ENCODE results near the gene HOMER1. TPM values are rescaled to one million over a fixed set of nuclear protein-coding genes. Genes with fewer than 3 reads are reported as not detected.

HOMER1 gene
- 30.0 TPM for polyA plus RNA-seq (ENCODE audit: insufficient read length)
- long read RNA-seq, donor 1, full-length matches to known transcripts: 2 of 2 reads
- long read RNA-seq, donor 1, partial matches to known transcripts: 0 of 2 reads
- long read RNA-seq, donor 1, other reads (novel, unspliced or antisense): 0 of 2 reads
- long read RNA-seq, donor 2, full-length matches to known transcripts: 4 of 4 reads
- long read RNA-seq, donor 2, partial matches to known transcripts: 0 of 4 reads
- long read RNA-seq, donor 2, other reads (novel, unspliced or antisense): 0 of 4 reads
- long read RNA-seq, donor 3, full-length matches to known transcripts: 4 of 14 reads
- long read RNA-seq, donor 3, partial matches to known transcripts: 10 of 14 reads
- long read RNA-seq, donor 3, other reads (novel, unspliced or antisense): 0 of 14 reads
- long read RNA-seq, donor 4: 0 reads
- long read RNA-seq, donor 5, full-length matches to known transcripts: 3 of 3 reads
- long read RNA-seq, donor 5, partial matches to known transcripts: 0 of 3 reads
- long read RNA-seq, donor 5, other reads (novel, unspliced or antisense): 0 of 3 reads
- long read RNA-seq, donor 6, full-length matches to known transcripts: 1 of 1 reads
- long read RNA-seq, donor 6, partial matches to known transcripts: 0 of 1 reads
- long read RNA-seq, donor 6, other reads (novel, unspliced or antisense): 0 of 1 reads
- long read RNA-seq, donor 7, partial matches to known transcripts: 0 of 1 reads
- long read RNA-seq, donor 7, other reads (novel, unspliced or antisense): 0 of 1 reads
- long read RNA-seq, donor 8, full-length matches to known transcripts: 2 of 2 reads
- long read RNA-seq, donor 8, partial matches to known transcripts: 0 of 2 reads
- long read RNA-seq, donor 8, other reads (novel, unspliced or antisense): 0 of 2 reads

- DNase-seq: peak; percentile 76
These were observed at the start of gene HOMER1 for GRCh38 chr5:79513704-79514390. Gene HOMER1 (minus strand): TSS chr5:79514134. CDS start chr5:79512774, 1,360 bp downstream.

GRCh38 chr5:79563247-79563590 lies 49.3 kb upstream of the HOMER1 start:
- no peak for DNase-seq

GRCh38 chr5:79562351-79563246 lies 48.7 kb upstream of the HOMER1 start:
- no peak for DNase-seq

- no peak for DNase-seq
These were observed 47.6 kb upstream of the HOMER1 start for GRCh38 chr5:79561525-79561893.

- DNase-seq: no peak
These were observed 47.0 kb upstream of the HOMER1 start for GRCh38 chr5:79560771-79561524.

- DNase-seq: no peak
These were observed 41.5 kb upstream of the HOMER1 start for GRCh38 chr5:79555418-79555817.

GRCh38 chr5:79552984-79553383 lies 39.0 kb upstream of the HOMER1 start:
- DNase-seq: no peak

GRCh38 chr5:79547982-79548381 lies 34.0 kb upstream of the HOMER1 start:
- no peak for DNase-seq

- DNase-seq: no peak
These were observed 33.5 kb upstream of the HOMER1 start for GRCh38 chr5:79547429-79547822.

GRCh38 chr5:79546782-79547428 lies 33.0 kb upstream of the HOMER1 start:
- no peak for DNase-seq

- no peak for DNase-seq
These were observed 30.2 kb upstream of the HOMER1 start for GRCh38 chr5:79544131-79544530.

- DNase-seq: no peak
These were observed 27.0 kb upstream of the HOMER1 start for GRCh38 chr5:79540939-79541338.

GRCh38 chr5:79536193-79536906 lies 22.4 kb upstream of the HOMER1 start:
- DNase-seq: no peak

- no peak for DNase-seq
These were observed 21.7 kb upstream of the HOMER1 start for GRCh38 chr5:79535477-79536192.

GRCh38 chr5:79529110-79529509 lies 15.2 kb upstream of the HOMER1 start:
- DNase-seq: no peak

GRCh38 chr5:79527431-79527830 lies 13.5 kb upstream of the HOMER1 start:
- no peak for DNase-seq

- DNase-seq: no peak
These were observed 13.0 kb upstream of the HOMER1 start for GRCh38 chr5:79526928-79527327.

- DNase-seq: no peak
These were observed 12.6 kb upstream of the HOMER1 start for GRCh38 chr5:79526493-79526892.

GRCh38 chr5:79521156-79521555 lies 7.2 kb upstream of the HOMER1 start:
- DNase-seq: no peak
